Panc1 (cell line): Measurements from ENCODE around the gene ZBTB47. TPM values are rescaled to one million over a fixed set of nuclear protein-coding genes. Genes with fewer than 3 reads are reported as not detected.

Source experiments
- ATAC-seq: fragments of 200-7000 bp; cut with Tn5 transposase; 2 replicates; pipeline ENCODE4 v1.9.1; 2020; ENCODE audit warnings: mild to moderate bottlenecking, moderate library complexity
- BruUV-seq: library from RNA; stranded (reverse); fragments of 400-500 nt; replicated peaks from 2 replicates; lab custom pipeline; 2021; lab: Mats Ljungman, UMichigan
- CTCF ChIA-PET: fragments of 300-600 bp; sonication (Branson Sonifier 250); formaldehyde crosslinking; loops from one replicate; lab custom pipeline; 2022; ENCODE audit warnings: antibody characterized with exemption; lab: Charles Lee
- POLR2A ChIA-PET: fragments of 300-600 bp; sonication (Branson Sonifier 250); formaldehyde crosslinking; loops from one replicate; lab custom pipeline; 2022; ENCODE audit warnings: antibody characterized with exemption; lab: Charles Lee
- DNase-seq: peaks from one replicate; pipeline ENCODE4 v3.0.0-alpha.2; 2010; ENCODE audit warnings: low read depth, low spot score
- H3K27ac ChIP-seq: 2 replicates; pipeline ENCODE4 v1.5.1; 2011; ENCODE audit warnings: mild to moderate bottlenecking, low read length, inconsistent platforms
- H3K27me3 ChIP-seq: fragments of 200-500 bp; sonication (Bioruptor generic); 2 replicates; pipeline ENCODE4 v1.6.0; 2014; ENCODE audit warnings: low read length, inconsistent platforms; ENCODE audit not compliant: control insufficient read depth, insufficient read depth
- H3K36me3 ChIP-seq: fragments of 200-500 bp; sonication (Bioruptor generic); 2 replicates; pipeline ENCODE4 v1.5.1; 2014; ENCODE audit warnings: inconsistent platforms, mild to moderate bottlenecking, low read length, moderate library complexity; ENCODE audit not compliant: control insufficient read depth, insufficient read depth
- H3K4me1 ChIP-seq: 2 replicates; pipeline ENCODE4 v1.5.1; 2011; ENCODE audit warnings: inconsistent platforms, mild to moderate bottlenecking, low read length, moderate library complexity; ENCODE audit not compliant: control insufficient read depth, insufficient read depth
- H3K4me3 ChIP-seq, 2 experiments: 2 replicates each; pipeline ENCODE4 v1.5.1; 2011 to 2012; ENCODE audit warnings: low read depth in 2 of 2, low read length in 2 of 2, mild to moderate bottlenecking in 2 of 2, inconsistent platforms in 1 of 2, moderate library complexity in 1 of 2
- H3K9me3 ChIP-seq: fragments of 200-500 bp; sonication (Bioruptor generic); 2 replicates; pipeline ENCODE4 v1.5.1; 2014; ENCODE audit warnings: low read depth, mild to moderate bottlenecking, inconsistent platforms, low read length, moderate library complexity; ENCODE audit not compliant: control insufficient read depth, insufficient read depth
- CTCF ChIP-seq: fragments of 450-650 bp; IDR thresholded peaks from 2 replicates; pipeline ENCODE4 v1.5.1; 2017; ENCODE audit warnings: mild to moderate bottlenecking
- POLR2AphosphoS5 ChIP-seq: IDR thresholded peaks from 2 replicates; pipeline ENCODE4 v1.6.1; 2012; ENCODE audit warnings: mild to moderate bottlenecking, low read depth, low read length, moderate library complexity
- REST ChIP-seq, 2 experiments: IDR thresholded peaks; 2 replicates each; pipeline ENCODE4 v1.6.1; 2011 to 2012; ENCODE audit warnings: low read depth in 2 of 2, control low read depth in 1 of 2, low read length in 1 of 2, mild to moderate bottlenecking in 1 of 2, moderate library complexity in 1 of 2; ENCODE audit not compliant: insufficient read depth in 1 of 2
- SIN3A ChIP-seq: IDR thresholded peaks from 2 replicates; pipeline ENCODE4 v1.6.1; 2012; ENCODE audit warnings: low read depth, mild to moderate bottlenecking, low read length, moderate library complexity, borderline replicate concordance; ENCODE audit not compliant: insufficient read depth
- TCF7L2 ChIP-seq: IDR thresholded peaks from 2 replicates; pipeline ENCODE4 v1.6.1; 2011; ENCODE audit warnings: mild to moderate bottlenecking, low read depth, low read length, inconsistent platforms
- in situ Hi-C: cut with HindIII; loops from 2 replicates; pipeline ENCODE4 v1.10.0; 2016; ENCODE audit warnings: low sequenced_read_pairs, low pct_unique_long_range_greater_than_20kb
- intact Hi-C: fragments of 100-400 bp; cut with micrococcal nuclease; formaldehyde crosslinking; loops from one replicate; pipeline ENCODE4 v1.10.0; 2022; ENCODE audit not compliant: unreplicated experiment
- total RNA-seq: library from RNA; stranded (reverse); gene quantifications from one replicate; pipeline ENCODE4 v1.2.1, GENCODE V29; 2021; ENCODE audit not compliant: unreplicated experiment

The ZBTB47 gene
- total RNA-seq, 1 experiment from 2014 or later = 3.6 TPM

GRCh38 chr3:42652251-42652610 is 1.3 kb upstream of the ZBTB47 start:
- ChIA-PET POLR2A (interaction anchor here (0.6 kb wide), 1 partner anchor 70 kb away, joined by 3 read pairs; no protein-coding TSS in a partner anchor), CTCF (no interaction called here)
- Histone ChIP-seq H3K27me3 (no peaks in the 10 kb centered on the region), H3K27ac (no peak overlapping the region), H3K36me3 (no peaks in the 10 kb centered on the region; the same call in 1 of the 2 replicates), H3K9me3 (no peaks in the 10 kb centered on the region), H3K4me1 (peaks cover 16% of the 10 kb centered on the region), H3K4me3 (no peak overlapping the region)
- peak; percentile 3; the same call in 1 of the 2 replicates for ATAC-seq
- in situ Hi-C loops = no loop called here
- DNase-seq = no peak
- TF ChIP-seq POLR2AphosphoS5 = no peak
- no peak for TF ChIP-seq REST (IDR thresholded peaks at IDR 0.05; ENCODE audit: insufficient read depth in 1 of 2, low read depth in 2 of 2, low read length in 1 of 2)
- intact Hi-C loops = loop anchor here (5.0 kb wide), 1 partner anchor 90 kb away; no protein-coding TSS in a partner anchor
- no TSS peak for BruUV-seq

- BruUV-seq = no TSS peak
- in situ Hi-C loops (no loop called here), intact Hi-C loops (loop anchor here (5.0 kb wide), 1 partner anchor 90 kb away; no protein-coding TSS in a partner anchor)
- ChIA-PET POLR2A (no interaction called here), CTCF (no interaction called here)
- Histone ChIP-seq H3K4me3 (peak overlapping the region; percentile 43 to 49; a peak in 3 of 4 replicates), H3K9me3 (no peaks in the 10 kb centered on the region), H3K36me3 (no peaks in the 10 kb centered on the region; the same call in 1 of the 2 replicates), H3K27me3 (no peaks in the 10 kb centered on the region), H3K4me1 (peaks cover 16% of the 10 kb centered on the region), H3K27ac (no peak overlapping the region)
- ATAC-seq (peak; percentile 68), DNase-seq (no peak)
- no peak for TF ChIP-seq POLR2AphosphoS5
- TF ChIP-seq SIN3A = no peak
- TF ChIP-seq CTCF = no peak
- TF ChIP-seq REST (IDR thresholded peaks at IDR 0.05; ENCODE audit: insufficient read depth in 1 of 2, low read depth in 2 of 2, low read length in 1 of 2) = no peak
- no peak for TF ChIP-seq TCF7L2
Observed at GRCh38 chr3:42652611-42653302, 740 bp upstream of the ZBTB47 start.
